Stomach (tissue), 4 donors: Measurements from ENCODE around the gene LIN28B.

ENCODE experiments used
- EP300 ChIP-seq: sonication (generic); formaldehyde crosslinking; IDR thresholded peaks from one replicate; pipeline ENCODE4 v1.6.1; 2017; ENCODE audit warnings: antibody characterized with exemption
- POLR2A ChIP-seq, 4 donors: fragments of 450-650 bp; IDR thresholded peaks; one replicate each; pipeline ENCODE4 v1.6.1; 2016; ENCODE audit warnings: antibody characterized with exemption in 4 of 4, control low read depth in 2 of 4, mild to moderate bottlenecking in 1 of 4, moderate library complexity in 1 of 4
- POLR2AphosphoS5 ChIP-seq, 3 donors: sonication (generic); formaldehyde crosslinking; IDR thresholded peaks; one replicate each; pipeline ENCODE4 v1.6.1; 2016; ENCODE audit warnings: antibody characterized with exemption in 3 of 3
- TF ChIP-seq, protein P1 (sequence below), 7 experiments: fragments of 450-650 bp in 4 of 7; fragments of 200-600 bp in 3 of 7; sonication (generic) in 3 of 7; IDR thresholded peaks; one replicate each; pipeline ENCODE4 v1.5.1; 2016 to 2019; ENCODE audit warnings: antibody characterized with exemption in 7 of 7, control low read depth in 2 of 7, mild to moderate bottlenecking in 1 of 7

GRCh38 chr6:104983296-104983695 lies 26.4 kb downstream of the LIN28B start:
- TF ChIP-seq, protein P1, sequence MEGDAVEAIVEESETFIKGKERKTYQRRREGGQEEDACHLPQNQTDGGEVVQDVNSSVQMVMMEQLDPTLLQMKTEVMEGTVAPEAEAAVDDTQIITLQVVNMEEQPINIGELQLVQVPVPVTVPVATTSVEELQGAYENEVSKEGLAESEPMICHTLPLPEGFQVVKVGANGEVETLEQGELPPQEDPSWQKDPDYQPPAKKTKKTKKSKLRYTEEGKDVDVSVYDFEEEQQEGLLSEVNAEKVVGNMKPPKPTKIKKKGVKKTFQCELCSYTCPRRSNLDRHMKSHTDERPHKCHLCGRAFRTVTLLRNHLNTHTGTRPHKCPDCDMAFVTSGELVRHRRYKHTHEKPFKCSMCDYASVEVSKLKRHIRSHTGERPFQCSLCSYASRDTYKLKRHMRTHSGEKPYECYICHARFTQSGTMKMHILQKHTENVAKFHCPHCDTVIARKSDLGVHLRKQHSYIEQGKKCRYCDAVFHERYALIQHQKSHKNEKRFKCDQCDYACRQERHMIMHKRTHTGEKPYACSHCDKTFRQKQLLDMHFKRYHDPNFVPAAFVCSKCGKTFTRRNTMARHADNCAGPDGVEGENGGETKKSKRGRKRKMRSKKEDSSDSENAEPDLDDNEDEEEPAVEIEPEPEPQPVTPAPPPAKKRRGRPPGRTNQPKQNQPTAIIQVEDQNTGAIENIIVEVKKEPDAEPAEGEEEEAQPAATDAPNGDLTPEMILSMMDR (IDR thresholded peaks at IDR 0.05): no peak
- TF ChIP-seq POLR2AphosphoS5 (IDR thresholded peaks at IDR 0.05): no peak
- no peak for TF ChIP-seq EP300
- no peak for TF ChIP-seq POLR2A (IDR thresholded peaks at IDR 0.05)
